GM18526 (cell line): Measurements from ENCODE around the gene ASXL1.

ENCODE experiments used
- POLR2A ChIP-seq: IDR thresholded peaks from 3 replicates; pipeline ENCODE4 v1.6.1; 2011; ENCODE audit not compliant: insufficient read length; ENCODE audit errors: extremely low read depth

ASXL1 gene

DNA sequence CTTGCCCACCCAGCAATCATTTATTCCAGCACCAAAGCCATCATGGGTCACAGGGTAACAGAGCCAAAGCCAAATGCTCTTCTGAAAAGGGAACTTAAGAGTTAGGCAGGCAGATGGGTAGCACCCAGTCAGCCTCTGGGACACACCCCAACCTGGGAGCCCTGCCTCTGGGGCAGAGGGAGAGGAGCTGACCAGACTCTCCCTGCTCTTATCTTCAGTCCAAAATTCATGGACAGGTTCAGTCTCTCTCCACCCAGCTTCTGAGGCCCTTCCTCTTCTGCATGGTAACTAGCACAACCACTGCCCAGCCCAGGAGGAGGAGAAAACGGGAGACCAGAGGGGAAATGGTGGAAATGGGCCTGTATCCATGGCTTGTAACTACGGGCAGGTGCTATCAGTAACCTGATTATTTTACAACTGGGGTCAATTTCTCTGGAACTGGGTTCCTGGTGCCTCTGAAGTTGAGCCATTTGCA lies 121.6 kb downstream of the ASXL1 start:
- no peak for TF ChIP-seq POLR2A

GRCh38 chr20:32480371-32481241 lies 122.5 kb downstream of the ASXL1 start:
- TF ChIP-seq POLR2A: no peak

DNA sequence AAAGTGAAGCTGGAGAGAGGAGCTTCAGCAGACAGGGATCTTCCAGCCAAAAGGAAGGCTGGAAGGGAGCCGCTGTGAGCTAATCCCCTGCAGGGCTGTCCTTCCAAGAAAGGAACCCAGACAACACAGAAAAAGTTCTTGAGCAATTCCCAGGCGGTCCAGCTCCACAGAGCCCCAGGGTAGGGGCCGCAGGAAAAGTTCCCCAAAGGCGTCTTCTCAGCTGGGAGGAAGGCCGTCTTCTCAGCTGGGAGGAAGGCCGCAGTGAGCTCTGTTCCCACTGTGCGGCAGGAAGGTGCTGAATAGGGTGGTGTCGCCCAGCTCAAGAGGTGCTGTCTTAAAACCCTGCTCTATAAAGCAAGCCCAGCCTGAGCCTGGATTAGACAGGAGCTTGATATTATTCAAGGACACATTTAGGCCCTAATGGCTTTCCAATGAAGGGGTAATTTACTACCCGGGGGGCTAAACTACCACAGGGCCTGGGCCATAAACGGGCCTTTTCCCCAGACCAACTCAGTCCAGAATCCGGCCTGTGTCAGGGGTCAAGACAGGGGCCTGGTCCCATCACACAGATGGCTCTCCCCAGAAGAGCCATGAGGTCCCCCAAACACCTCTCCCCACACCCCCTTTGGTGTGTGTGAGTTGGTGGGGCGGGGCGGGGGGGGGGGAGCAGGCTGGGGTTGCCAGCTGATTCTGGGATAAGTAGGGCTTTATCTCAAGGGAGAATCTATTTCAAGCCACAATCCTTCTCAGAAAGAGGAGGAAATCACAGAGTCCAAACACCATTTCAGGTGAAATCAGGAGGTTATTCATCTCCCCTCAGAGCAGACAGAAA lies 123.4 kb downstream of the ASXL1 start:
- TF ChIP-seq POLR2A: no peak

DNA sequence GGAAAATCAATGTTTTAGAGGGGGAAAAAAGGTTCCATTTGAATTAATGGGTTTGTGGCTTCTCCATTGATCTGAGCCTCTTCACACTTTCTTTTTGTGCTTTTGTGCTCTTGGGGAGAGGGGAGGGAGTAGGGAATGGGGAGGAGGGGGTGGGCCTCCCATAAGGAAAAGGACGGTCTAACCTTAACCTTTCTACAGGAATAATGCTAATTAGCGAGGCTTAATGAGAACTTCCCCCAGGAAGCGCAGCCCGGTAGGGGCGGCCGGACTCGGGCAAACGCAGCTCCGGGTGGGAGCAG lies 124.0 kb downstream of the ASXL1 start:
- TF ChIP-seq POLR2A: no peak

- TF ChIP-seq POLR2A: no peak
Observed at GRCh38 chr20:32482442-32483261, 124.5 kb downstream of the ASXL1 start.

DNA sequence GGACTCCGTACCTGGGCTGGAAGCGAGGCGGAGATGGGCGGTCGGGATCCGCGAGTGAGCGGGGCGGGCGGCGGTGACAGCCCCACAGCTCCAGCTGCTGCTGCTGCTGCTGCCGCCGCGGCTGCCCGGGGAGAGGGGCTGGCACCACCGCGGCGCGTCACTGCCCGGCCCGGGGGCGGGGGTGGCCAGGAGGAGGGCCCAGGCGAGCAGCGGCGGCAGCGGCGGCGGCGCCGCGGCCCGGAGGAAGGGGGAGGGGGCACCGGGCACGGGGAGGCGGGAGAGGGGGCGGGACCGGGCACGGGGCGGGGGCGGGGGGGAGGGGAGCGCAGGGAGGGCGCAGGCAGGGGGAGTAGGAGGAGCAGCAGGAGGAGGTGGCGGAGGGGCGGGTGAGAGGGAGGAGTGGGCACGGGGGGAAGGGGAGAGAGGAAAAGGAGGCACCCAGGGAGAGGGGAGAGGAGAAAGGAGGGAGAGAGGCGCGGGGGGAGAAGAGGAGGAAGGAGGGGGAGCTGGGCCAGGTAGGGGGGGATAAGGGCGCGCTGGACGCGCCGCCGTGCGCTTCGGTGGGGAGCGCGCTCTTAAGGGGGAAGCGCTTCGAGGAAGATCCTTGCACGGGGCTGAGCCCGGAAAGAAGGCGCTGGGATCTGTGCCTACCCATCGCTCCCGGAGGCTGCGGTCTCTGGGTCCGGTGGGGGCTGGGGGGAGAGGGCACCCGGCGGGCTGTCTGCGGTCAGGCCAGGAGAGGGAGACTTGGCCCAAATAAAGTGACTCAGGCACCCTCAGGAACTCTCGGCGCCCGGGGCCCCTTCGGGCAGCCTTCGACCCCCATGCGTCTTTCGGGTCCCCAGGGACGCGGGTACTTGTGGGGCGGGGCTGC lies 125.5 kb downstream of the ASXL1 start:
- TF ChIP-seq POLR2A: no peak

GRCh38 chr20:32484225-32484957 lies 126.3 kb downstream of the ASXL1 start:
- TF ChIP-seq POLR2A: no peak

DNA sequence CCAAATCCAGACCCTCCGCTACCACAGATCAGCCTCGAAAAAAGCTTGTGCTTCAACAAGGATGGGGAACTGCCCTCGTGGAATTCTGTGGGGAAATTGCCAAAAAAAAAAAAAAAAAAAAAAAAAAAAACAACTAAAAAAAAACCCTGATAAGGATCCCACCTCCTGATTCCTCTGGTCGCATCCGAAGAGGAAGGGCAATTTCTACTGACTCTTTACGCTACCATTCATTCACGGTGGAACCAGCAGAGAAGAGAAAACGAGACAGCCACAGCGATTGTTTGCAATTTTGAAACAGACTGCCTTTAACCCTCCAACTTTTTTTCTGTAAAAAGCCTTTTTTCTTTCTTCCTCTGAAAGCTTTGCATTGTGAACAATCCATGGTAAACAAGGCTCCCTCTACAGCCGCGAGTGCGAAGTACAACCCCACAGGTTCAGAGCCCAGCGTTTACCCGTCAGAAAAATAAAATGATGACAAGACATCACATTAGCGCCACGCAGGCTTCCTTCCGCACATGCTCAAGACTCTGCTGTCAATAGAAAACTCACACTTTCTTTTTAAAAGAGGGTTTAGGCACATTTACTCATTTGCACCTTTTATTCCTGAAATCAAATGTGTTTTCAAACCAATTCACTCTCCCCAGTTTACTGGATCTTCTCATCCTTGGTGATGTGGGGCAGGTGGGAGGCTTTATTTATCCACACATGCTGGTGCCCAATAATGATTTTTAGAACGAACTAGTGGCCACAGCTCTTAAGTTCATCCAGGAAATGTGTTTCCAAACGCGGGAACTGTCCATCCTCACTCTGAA lies 127.0 kb downstream of the ASXL1 start:
- no peak for TF ChIP-seq POLR2A

- TF ChIP-seq POLR2A: no peak
Observed at GRCh38 chr20:32485770-32486478, 127.8 kb downstream of the ASXL1 start.

- no peak for TF ChIP-seq POLR2A
Observed at GRCh38 chr20:32487381-32487780, 129.2 kb downstream of the ASXL1 start.

DNA sequence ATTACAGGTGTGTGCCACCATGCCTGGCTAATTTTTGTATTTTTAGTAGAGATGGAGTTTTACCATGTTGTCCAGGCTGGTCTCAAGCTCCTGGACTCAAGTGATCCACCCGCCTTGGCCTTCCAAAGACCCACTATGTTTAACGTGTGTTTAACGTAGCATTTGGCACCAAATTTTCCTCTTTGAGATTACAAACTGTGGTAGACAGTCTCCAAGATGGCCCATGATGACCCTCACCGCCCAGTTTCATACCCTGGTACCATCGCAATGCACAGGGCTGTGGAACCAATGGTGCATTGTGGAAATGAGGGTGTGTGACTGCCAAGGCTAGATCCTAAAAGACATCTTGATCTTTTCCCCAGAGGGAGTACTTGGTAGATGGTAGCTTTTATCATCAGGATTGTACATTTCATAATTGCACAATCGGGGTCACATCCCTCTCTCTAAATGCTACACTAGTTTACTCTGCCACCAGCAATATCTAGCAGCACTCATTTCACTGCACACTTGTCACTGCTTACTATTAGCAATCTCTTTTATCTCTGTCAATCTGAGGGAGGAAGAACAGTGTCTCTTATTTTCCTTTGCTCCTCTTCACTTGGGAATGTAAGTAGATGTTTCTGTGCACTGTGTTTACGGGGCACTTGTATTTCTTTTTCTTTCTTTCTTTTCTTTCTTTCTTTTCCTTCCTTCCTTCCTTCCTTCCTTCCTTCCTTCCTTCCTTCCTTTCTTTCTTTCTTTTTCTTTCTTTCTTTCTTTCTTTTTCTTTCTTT lies 130.1 kb downstream of the ASXL1 start:
- no peak for TF ChIP-seq POLR2A
